ENCODE data around the gene YBEY. TPM values are rescaled to one million over a fixed set of nuclear protein-coding genes. Genes with fewer than 3 reads are reported as not detected.

Gene YBEY
- total RNA-seq, 4 donors from 2014 or later: 12.6 to 25.4 (median 21.0) TPM

- 91 to 94% methylated on average over 11 to 12 of the region's 12 CpGs for WGBS, 2 donors
- Histone ChIP-seq H3K27ac (no peak overlapping the region), H3K36me3 (peaks cover 21 to 25% of the 10 kb centered on the region in 2 donors), H3K4me1 (no peaks in the 10 kb centered on the region), H3K4me3 (replicated peaks in 1 of 3) (no peak overlapping the region), H3K27me3 (no peaks in the 10 kb centered on the region), H3K9me3 (no peaks in the 10 kb centered on the region)
- TF ChIP-seq, protein P1, sequence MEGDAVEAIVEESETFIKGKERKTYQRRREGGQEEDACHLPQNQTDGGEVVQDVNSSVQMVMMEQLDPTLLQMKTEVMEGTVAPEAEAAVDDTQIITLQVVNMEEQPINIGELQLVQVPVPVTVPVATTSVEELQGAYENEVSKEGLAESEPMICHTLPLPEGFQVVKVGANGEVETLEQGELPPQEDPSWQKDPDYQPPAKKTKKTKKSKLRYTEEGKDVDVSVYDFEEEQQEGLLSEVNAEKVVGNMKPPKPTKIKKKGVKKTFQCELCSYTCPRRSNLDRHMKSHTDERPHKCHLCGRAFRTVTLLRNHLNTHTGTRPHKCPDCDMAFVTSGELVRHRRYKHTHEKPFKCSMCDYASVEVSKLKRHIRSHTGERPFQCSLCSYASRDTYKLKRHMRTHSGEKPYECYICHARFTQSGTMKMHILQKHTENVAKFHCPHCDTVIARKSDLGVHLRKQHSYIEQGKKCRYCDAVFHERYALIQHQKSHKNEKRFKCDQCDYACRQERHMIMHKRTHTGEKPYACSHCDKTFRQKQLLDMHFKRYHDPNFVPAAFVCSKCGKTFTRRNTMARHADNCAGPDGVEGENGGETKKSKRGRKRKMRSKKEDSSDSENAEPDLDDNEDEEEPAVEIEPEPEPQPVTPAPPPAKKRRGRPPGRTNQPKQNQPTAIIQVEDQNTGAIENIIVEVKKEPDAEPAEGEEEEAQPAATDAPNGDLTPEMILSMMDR (IDR thresholded peaks at IDR 0.05): no peak
- no peak for TF ChIP-seq POLR2A (IDR thresholded peaks at IDR 0.05)
- intact Hi-C loops (cut with DNase I): no loop called here
- no peak for DNase-seq
Measured at GRCh38 chr21:46334351-46335140, 48.4 kb downstream of the YBEY start.

DNA sequence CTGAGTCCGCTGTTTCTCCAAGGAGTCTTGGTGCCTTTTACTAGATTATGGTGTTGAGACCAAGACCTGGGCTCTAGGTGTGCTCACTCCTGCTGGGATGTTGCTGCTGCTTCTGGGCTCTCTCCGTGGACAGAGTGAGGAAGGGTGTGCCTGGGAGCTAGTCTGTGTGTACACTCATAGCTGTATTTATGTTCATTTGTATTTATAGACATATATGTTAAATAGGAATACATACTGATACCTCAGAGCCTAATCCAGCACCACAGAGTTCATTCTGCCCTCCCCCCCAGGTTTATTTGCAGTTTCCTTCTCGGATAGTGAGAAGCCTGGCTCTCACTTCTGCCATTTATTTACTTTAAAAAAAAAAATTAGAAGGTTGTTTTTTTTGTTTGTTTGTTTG is 50.5 kb downstream of the YBEY start:
- Histone ChIP-seq H3K36me3 (peaks cover 21 to 26% of the 10 kb centered on the region in 2 donors), H3K9me3 (no peaks in the 10 kb centered on the region), H3K27me3 (no peaks in the 10 kb centered on the region), H3K27ac (no peak overlapping the region), H3K4me3 (replicated peaks in 1 of 3) (no peak overlapping the region), H3K4me1 (no peaks in the 10 kb centered on the region)
- TF ChIP-seq, protein P1 (IDR thresholded peaks at IDR 0.05): no peak
- TF ChIP-seq POLR2A (IDR thresholded peaks at IDR 0.05): no peak
- no peak for DNase-seq
- intact Hi-C loops (cut with DNase I): no loop called here
- WGBS, 2 donors: 98 to 100% methylated on average over 3 of the region's 3 CpGs

GRCh38 chr21:46340998-46341397 is 54.9 kb downstream of the YBEY start:
- Histone ChIP-seq H3K36me3 (peaks cover 19 to 20% of the 10 kb centered on the region in 2 donors), H3K27ac (no peak overlapping the region), H3K27me3 (no peaks in the 10 kb centered on the region), H3K4me3 (replicated peaks in 1 of 3) (no peak overlapping the region), H3K9me3 (no peaks in the 10 kb centered on the region), H3K4me1 (no peaks in the 10 kb centered on the region)
- 93 to 97% methylated on average over 8 of the region's 8 CpGs for WGBS, 2 donors
- TF ChIP-seq, protein P1 (IDR thresholded peaks at IDR 0.05): no peak
- no peak for TF ChIP-seq POLR2A (IDR thresholded peaks at IDR 0.05)
- no peak for DNase-seq
- intact Hi-C loops (cut with DNase I): no loop called here

GRCh38 chr21:46344219-46344915 is 58.2 kb downstream of the YBEY start:
- H3K27ac ChIP-seq: no peak overlapping the region
- no peak for TF ChIP-seq POLR2A (IDR thresholded peaks at IDR 0.05)
- TF ChIP-seq, protein P1 (IDR thresholded peaks at IDR 0.05): no peak
- no peak for DNase-seq
- H3K4me1 ChIP-seq: no peaks in the 10 kb centered on the region
- H3K9me3 ChIP-seq: no peaks in the 10 kb centered on the region
- intact Hi-C loops (cut with DNase I): no loop called here
- peaks cover 12 to 34% of the 10 kb centered on the region in 2 donors for H3K36me3 ChIP-seq
- 97% methylated on average over 19 to 20 of the region's 20 CpGs for WGBS, 2 donors
- H3K4me3 ChIP-seq (replicated peaks in 1 of 3): no peak overlapping the region
- H3K27me3 ChIP-seq: no peaks in the 10 kb centered on the region

DNA sequence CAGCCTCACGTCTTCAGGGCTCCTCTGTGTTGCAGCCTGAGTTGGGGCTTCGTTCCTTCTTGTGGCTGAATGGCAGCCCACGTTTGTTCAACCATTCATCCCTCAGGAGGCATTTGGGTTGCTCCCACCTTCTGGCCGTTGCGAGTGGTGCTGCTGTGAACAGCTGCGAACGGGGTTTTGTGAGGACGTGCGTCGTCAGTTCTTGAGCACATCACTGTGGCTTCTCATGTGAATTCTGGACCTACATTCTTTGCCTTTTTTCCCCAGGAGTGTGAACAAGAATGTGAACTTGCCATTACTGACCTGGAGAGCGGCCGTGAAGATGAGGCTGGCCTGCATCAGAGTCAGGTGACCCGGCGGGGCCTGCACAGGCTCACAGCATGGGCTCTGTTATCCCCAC is 59.7 kb downstream of the YBEY start:
- DNase-seq: no peak
- H3K36me3 ChIP-seq: peaks cover 27 to 46% of the 10 kb centered on the region in 2 donors
- intact Hi-C loops (cut with DNase I): no loop called here

More for the DNA sequence above, 59.7 kb downstream of the YBEY start:
- Histone ChIP-seq H3K9me3 (no peaks in the 10 kb centered on the region), H3K4me3 (replicated peaks in 1 of 3) (no peak overlapping the region), H3K4me1 (no peaks in the 10 kb centered on the region), H3K27ac (no peak overlapping the region), H3K27me3 (no peaks in the 10 kb centered on the region)
- TF ChIP-seq POLR2A (IDR thresholded peaks at IDR 0.05): no peak
- TF ChIP-seq, protein P1 (IDR thresholded peaks at IDR 0.05): no peak
- 95 to 96% methylated on average over 14 of the region's 14 CpGs for WGBS, 2 donors

Measured in thyroid gland (tissue), 4 donors.